Measurements from ENCODE around the gene CCDC175.

DNA sequence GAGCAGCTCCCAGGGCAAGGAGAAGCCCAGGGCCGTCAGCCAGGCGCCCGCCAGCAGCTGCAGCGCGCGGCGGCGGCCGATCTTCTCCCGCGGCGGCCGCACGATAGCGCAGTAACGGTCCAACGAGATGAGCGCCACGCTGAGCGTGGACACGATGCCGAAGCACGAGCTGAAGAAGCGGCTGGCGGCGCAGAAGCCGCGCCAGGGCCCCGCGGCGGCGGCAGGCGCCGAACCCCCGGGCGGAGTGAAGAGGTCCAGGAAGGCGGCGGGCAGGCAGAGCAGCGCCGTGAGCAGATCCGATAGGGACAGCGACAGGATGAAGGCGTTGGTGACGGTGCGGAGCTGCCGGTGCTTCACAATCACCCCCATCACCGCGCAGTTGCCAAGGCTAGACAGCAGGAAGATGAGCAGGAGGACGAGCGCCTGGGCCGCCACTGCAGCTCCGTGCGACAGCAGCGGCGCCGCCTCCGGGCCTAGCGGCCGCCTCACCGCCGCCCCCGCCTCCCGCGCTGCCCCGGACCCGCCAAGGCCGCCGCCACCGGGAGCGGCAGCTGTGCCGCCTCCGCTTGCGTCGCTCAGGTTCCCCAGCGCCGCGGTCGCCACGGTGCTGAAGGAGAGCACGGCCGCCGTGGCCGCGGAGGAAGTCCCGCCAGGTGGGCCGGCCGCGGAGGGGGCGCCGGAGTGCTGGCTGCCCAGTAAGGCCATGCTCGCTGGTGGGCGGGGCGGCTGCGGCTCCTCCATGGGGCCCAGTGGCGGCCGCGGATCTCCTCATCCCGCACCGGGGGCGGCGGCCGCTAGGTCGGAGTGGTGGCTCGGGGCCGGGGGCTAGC is 111.9 kb downstream of the CCDC175 start:
- TF ChIP-seq, protein P1, sequence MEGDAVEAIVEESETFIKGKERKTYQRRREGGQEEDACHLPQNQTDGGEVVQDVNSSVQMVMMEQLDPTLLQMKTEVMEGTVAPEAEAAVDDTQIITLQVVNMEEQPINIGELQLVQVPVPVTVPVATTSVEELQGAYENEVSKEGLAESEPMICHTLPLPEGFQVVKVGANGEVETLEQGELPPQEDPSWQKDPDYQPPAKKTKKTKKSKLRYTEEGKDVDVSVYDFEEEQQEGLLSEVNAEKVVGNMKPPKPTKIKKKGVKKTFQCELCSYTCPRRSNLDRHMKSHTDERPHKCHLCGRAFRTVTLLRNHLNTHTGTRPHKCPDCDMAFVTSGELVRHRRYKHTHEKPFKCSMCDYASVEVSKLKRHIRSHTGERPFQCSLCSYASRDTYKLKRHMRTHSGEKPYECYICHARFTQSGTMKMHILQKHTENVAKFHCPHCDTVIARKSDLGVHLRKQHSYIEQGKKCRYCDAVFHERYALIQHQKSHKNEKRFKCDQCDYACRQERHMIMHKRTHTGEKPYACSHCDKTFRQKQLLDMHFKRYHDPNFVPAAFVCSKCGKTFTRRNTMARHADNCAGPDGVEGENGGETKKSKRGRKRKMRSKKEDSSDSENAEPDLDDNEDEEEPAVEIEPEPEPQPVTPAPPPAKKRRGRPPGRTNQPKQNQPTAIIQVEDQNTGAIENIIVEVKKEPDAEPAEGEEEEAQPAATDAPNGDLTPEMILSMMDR (IDR thresholded peaks at IDR 0.05 in 2 of 3, conservative IDR thresholded peaks at IDR 0.05 in 1 of 3; ENCODE audit: control insufficient read depth in 2 of 3, extremely low read depth in 1 of 3, insufficient read depth in 1 of 3, low read depth in 3 of 3, low read length in 3 of 3), result no peak
- no peak for TF ChIP-seq EZH2 (IDR thresholded peaks at IDR 0.05; ENCODE audit: borderline replicate concordance, control insufficient read depth, low read depth, low read length)
- TF ChIP-seq, protein P2, sequence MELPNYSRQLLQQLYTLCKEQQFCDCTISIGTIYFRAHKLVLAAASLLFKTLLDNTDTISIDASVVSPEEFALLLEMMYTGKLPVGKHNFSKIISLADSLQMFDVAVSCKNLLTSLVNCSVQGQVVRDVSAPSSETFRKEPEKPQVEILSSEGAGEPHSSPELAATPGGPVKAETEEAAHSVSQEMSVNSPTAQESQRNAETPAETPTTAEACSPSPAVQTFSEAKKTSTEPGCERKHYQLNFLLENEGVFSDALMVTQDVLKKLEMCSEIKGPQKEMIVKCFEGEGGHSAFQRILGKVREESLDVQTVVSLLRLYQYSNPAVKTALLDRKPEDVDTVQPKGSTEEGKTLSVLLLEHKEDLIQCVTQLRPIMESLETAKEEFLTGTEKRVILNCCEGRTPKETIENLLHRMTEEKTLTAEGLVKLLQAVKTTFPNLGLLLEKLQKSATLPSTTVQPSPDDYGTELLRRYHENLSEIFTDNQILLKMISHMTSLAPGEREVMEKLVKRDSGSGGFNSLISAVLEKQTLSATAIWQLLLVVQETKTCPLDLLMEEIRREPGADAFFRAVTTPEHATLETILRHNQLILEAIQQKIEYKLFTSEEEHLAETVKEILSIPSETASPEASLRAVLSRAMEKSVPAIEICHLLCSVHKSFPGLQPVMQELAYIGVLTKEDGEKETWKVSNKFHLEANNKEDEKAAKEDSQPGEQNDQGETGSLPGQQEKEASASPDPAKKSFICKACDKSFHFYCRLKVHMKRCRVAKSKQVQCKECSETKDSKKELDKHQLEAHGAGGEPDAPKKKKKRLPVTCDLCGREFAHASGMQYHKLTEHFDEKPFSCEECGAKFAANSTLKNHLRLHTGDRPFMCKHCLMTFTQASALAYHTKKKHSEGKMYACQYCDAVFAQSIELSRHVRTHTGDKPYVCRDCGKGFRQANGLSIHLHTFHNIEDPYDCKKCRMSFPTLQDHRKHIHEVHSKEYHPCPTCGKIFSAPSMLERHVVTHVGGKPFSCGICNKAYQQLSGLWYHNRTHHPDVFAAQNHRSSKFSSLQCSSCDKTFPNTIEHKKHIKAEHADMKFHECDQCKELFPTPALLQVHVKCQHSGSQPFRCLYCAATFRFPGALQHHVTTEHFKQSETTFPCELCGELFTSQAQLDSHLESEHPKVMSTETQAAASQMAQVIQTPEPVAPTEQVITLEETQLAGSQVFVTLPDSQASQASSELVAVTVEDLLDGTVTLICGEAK (IDR thresholded peaks at IDR 0.05; ENCODE audit: borderline replicate concordance), result no peak

Measured in GM12878 (cell line).